HepG2 (cell line): ENCODE measurements around the gene SSBP4. TPM values are rescaled to one million over a fixed set of nuclear protein-coding genes. Genes with fewer than 3 reads are reported as not detected.
A peak's percentile ranks its signal among the peaks of the same experiment; 100 is the strongest.

Experiments
- ERF ChIP-seq: IDR thresholded peaks from 2 replicates; pipeline ENCODE4 v1.6.1; 2018; ENCODE audit warnings: missing biosample characterization, missing genetic modification reagents
- EZH2 ChIP-seq: conservative IDR thresholded peaks from 2 replicates; pipeline ENCODE4 v1.6.1; 2012; ENCODE audit warnings: mild to moderate bottlenecking, low read depth, low read length, moderate library complexity
- HMG20B ChIP-seq: conservative IDR thresholded peaks from 2 replicates; pipeline ENCODE4 v1.6.1; 2016; ENCODE audit warnings: missing genetic modification reagents, missing compliant biosample characterization
- HNRNPK ChIP-seq: fragments of 200-400 bp; formaldehyde crosslinking; IDR thresholded peaks from 2 replicates; pipeline ENCODE4 v1.6.1; 2018; ENCODE audit warnings: low read length, low read depth, moderate library complexity, mild to moderate bottlenecking; ENCODE audit not compliant: poor library complexity, severe bottlenecking
- KLF6 ChIP-seq: IDR thresholded peaks from 2 replicates; pipeline ENCODE4 v1.8.0; 2016; ENCODE audit warnings: missing biosample characterization, missing genetic modification reagents
- MBD4 ChIP-seq: IDR thresholded peaks from 2 replicates; pipeline ENCODE4 v1.6.1; 2012; ENCODE audit warnings: low read length, inconsistent platforms, borderline replicate concordance
- MTA3 ChIP-seq: sonication (generic); formaldehyde crosslinking; IDR thresholded peaks from 2 replicates; pipeline ENCODE4 v1.4.0; 2020; ENCODE audit warnings: missing genetic modification reagents
- RBAK ChIP-seq: sonication (generic); formaldehyde crosslinking; IDR thresholded peaks from 2 replicates; pipeline ENCODE4 v1.5.1; 2020; ENCODE audit warnings: mild to moderate bottlenecking, missing genetic modification reagents
- REL ChIP-seq: sonication (generic); formaldehyde crosslinking; conservative IDR thresholded peaks from 2 replicates; pipeline ENCODE4 v1.8.0; 2022; ENCODE audit warnings: mild to moderate bottlenecking, missing genetic modification reagents, moderate library complexity
- TOPORS ChIP-seq: sonication (generic); formaldehyde crosslinking; IDR thresholded peaks from 2 replicates; pipeline ENCODE4 v1.8.0; 2023; ENCODE audit warnings: mild to moderate bottlenecking, missing genetic modification reagents
- YEATS2 ChIP-seq: sonication (generic); formaldehyde crosslinking; IDR thresholded peaks from 2 replicates; pipeline ENCODE4 v1.4.0; 2020; ENCODE audit warnings: missing genetic modification reagents, borderline replicate concordance
- ZBTB38 ChIP-seq: sonication (generic); formaldehyde crosslinking; IDR thresholded peaks from 2 replicates; pipeline ENCODE4 v1.5.1; 2020; ENCODE audit warnings: mild to moderate bottlenecking, missing genetic modification reagents
- ZBTB42 ChIP-seq: sonication (generic); formaldehyde crosslinking; IDR thresholded peaks from 2 replicates; pipeline ENCODE4 v1.5.0; 2020; ENCODE audit warnings: mild to moderate bottlenecking, missing genetic modification reagents
- ZNF335 ChIP-seq: sonication (generic); formaldehyde crosslinking; IDR thresholded peaks from 2 replicates; pipeline ENCODE4 v1.4.0; 2020; ENCODE audit warnings: missing genetic modification reagents
- polyA plus RNA-seq, 8 experiments: library from polyadenylated mRNA; depleted of rRNA in 3 of 8; stranded (reverse) in 7 of 8; unstranded in 1 of 8; fragments of >200 nt; fragmentation: Illumina TruSeq in 4 of 8; extraction: Trizol in 4 of 8; gene quantifications; 2 replicates each; pipeline versions ENCODE4 v1.2.1 to v1.2.3, GENCODE V29; 2011 to 2016; ENCODE audit warnings: low read depth in 4 of 8, missing spikeins in 1 of 8, mixed read lengths in 1 of 8; ENCODE audit not compliant: insufficient read depth in 1 of 8
- total RNA-seq, 5 experiments: library from RNA; depleted of rRNA; stranded (reverse); fragments of >200 nt; fragmentation: Illumina TruSeq; extraction: Trizol; gene quantifications; 2 replicates each; pipeline ENCODE4 v1.2.3, GENCODE V29; 2016; ENCODE audit warnings: low read depth in 1 of 5
- TF ChIP-seq, protein P1 (sequence below): sonication (generic); formaldehyde crosslinking; IDR thresholded peaks from 2 replicates; pipeline ENCODE4 v1.4.0; 2020; ENCODE audit warnings: missing genetic modification reagents
- TF ChIP-seq, protein P2 (sequence below): sonication (generic); formaldehyde crosslinking; IDR thresholded peaks from 2 replicates; pipeline ENCODE4 v1.8.0; 2022; ENCODE audit warnings: mild to moderate bottlenecking, missing genetic modification reagents
- TF ChIP-seq, protein P3 (sequence below): sonication (generic); formaldehyde crosslinking; IDR thresholded peaks from 2 replicates; pipeline ENCODE4 v1.4.0; 2020; ENCODE audit warnings: missing genetic modification reagents
- TF ChIP-seq, protein P4 (sequence below): sonication (generic); formaldehyde crosslinking; IDR thresholded peaks from 2 replicates; pipeline ENCODE4 v1.8.1; 2022; ENCODE audit warnings: mild to moderate bottlenecking, missing genetic modification reagents
- TF ChIP-seq, protein P5 (sequence below): sonication (generic); formaldehyde crosslinking; IDR thresholded peaks from 2 replicates; pipeline ENCODE4 v1.8.1; 2022; ENCODE audit warnings: low read depth, mild to moderate bottlenecking, missing genetic modification reagents
- TF ChIP-seq, protein P6 (sequence below): sonication (generic); formaldehyde crosslinking; IDR thresholded peaks from 2 replicates; pipeline ENCODE4 v1.5.1; 2020; ENCODE audit warnings: missing genetic modification reagents, mild to moderate bottlenecking, borderline replicate concordance
- TF ChIP-seq, protein P7 (sequence below): sonication (generic); formaldehyde crosslinking; IDR thresholded peaks from 2 replicates; pipeline ENCODE4 v1.5.0; 2020; ENCODE audit warnings: missing genetic modification reagents

The SSBP4 gene
- total and polyA plus RNA-seq, 2 of the 13 experiments (the other 11 are each of a cell fraction or from before 2014, with no cell fraction given) = 20.8 to 39.5 TPM

DNA sequence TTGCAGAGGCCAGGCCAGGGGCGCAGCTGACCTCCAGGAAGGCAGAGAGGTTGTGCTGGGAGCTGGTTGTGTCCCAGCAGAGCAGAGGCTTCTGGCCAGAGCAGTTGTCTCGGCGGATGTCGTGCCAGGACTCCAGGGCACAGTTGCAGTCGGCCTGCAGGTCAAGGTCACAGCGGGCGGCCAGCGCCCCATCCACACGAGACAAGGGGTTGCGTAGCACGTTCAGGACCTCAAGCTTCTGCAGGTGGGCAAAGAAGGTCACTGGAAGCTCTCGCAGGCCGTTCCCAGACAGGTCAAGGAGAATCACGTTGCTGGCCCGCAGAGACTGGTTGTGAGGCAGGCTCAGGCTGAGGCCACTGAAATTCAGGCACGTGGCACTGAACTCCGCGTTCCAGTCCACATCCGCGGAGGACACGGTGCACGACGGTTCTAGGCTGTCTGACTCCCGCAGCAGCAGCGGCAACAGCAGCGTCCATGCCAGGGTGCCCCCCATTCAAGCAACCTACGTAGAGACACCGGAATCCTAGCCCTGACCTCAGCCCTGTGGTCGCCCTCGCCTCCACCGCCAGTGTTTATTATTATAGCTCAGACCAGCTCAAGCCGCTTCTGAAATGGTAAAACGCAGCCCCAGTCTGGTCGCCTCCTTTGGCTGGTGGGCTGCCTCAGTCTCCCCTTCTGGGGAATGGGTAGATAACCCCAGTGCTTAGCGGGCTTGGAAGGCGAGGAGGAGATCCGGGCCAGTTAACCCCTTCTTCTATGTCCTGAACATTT lies 22.5 kb upstream of the SSBP4 start (continued):
- TF ChIP-seq, protein P1, sequence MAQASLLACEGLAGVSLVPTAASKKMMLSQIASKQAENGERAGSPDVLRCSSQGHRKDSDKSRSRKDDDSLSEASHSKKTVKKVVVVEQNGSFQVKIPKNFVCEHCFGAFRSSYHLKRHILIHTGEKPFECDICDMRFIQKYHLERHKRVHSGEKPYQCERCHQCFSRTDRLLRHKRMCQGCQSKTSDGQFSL (CRISPR knock-in tag) = no peak
- no peak for TF ChIP-seq MTA3
- TF ChIP-seq KLF6 (CRISPR knock-in tag) = no peak
- no peak; the same call in 1 of the 2 replicates for TF ChIP-seq ZBTB42 (CRISPR knock-in tag)
- TF ChIP-seq, protein P2, sequence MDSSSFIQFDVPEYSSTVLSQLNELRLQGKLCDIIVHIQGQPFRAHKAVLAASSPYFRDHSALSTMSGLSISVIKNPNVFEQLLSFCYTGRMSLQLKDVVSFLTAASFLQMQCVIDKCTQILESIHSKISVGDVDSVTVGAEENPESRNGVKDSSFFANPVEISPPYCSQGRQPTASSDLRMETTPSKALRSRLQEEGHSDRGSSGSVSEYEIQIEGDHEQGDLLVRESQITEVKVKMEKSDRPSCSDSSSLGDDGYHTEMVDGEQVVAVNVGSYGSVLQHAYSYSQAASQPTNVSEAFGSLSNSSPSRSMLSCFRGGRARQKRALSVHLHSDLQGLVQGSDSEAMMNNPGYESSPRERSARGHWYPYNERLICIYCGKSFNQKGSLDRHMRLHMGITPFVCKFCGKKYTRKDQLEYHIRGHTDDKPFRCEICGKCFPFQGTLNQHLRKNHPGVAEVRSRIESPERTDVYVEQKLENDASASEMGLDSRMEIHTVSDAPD (CRISPR knock-in tag) = peak; percentile 73; the same call in 1 of the 2 replicates
- TF ChIP-seq, protein P3, sequence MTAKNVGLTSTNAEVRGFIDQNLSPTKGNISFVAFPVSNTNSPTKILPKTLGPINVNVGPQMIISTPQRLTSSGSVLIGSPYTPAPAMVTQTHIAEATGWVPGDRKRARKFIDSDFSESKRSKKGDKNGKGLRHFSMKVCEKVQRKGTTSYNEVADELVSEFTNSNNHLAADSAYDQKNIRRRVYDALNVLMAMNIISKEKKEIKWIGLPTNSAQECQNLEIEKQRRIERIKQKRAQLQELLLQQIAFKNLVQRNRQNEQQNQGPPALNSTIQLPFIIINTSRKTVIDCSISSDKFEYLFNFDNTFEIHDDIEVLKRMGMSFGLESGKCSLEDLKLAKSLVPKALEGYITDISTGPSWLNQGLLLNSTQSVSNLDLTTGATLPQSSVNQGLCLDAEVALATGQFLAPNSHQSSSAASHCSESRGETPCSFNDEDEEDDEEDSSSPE = peak; percentile 34; the same call in 1 of the 2 replicates
- no peak for TF ChIP-seq MBD4
- TF ChIP-seq ZNF335 (CRISPR knock-in tag) = no peak
- TF ChIP-seq, protein P4, sequence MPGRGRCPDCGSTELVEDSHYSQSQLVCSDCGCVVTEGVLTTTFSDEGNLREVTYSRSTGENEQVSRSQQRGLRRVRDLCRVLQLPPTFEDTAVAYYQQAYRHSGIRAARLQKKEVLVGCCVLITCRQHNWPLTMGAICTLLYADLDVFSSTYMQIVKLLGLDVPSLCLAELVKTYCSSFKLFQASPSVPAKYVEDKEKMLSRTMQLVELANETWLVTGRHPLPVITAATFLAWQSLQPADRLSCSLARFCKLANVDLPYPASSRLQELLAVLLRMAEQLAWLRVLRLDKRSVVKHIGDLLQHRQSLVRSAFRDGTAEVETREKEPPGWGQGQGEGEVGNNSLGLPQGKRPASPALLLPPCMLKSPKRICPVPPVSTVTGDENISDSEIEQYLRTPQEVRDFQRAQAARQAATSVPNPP = no peak
- no peak for TF ChIP-seq RBAK (CRISPR knock-in tag)
- TF ChIP-seq, protein P5, sequence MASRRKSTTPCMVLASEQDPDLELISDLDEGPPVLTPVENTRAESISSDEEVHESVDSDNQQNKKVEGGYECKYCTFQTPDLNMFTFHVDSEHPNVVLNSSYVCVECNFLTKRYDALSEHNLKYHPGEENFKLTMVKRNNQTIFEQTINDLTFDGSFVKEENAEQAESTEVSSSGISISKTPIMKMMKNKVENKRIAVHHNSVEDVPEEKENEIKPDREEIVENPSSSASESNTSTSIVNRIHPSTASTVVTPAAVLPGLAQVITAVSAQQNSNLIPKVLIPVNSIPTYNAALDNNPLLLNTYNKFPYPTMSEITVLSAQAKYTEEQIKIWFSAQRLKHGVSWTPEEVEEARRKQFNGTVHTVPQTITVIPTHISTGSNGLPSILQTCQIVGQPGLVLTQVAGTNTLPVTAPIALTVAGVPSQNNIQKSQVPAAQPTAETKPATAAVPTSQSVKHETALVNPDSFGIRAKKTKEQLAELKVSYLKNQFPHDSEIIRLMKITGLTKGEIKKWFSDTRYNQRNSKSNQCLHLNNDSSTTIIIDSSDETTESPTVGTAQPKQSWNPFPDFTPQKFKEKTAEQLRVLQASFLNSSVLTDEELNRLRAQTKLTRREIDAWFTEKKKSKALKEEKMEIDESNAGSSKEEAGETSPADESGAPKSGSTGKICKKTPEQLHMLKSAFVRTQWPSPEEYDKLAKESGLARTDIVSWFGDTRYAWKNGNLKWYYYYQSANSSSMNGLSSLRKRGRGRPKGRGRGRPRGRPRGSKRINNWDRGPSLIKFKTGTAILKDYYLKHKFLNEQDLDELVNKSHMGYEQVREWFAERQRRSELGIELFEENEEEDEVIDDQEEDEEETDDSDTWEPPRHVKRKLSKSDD (CRISPR knock-in tag) = no peak
- no peak for TF ChIP-seq HNRNPK
- no peak for TF ChIP-seq HMG20B
- 0 out of 2 replicates have a peak, but pooled peaks have one; percentile 16 for TF ChIP-seq ERF (CRISPR knock-in tag)
- TF ChIP-seq TOPORS (CRISPR knock-in tag) = no peak
- TF ChIP-seq ZBTB38 = peak; percentile 65; the same call in 1 of the 2 replicates
- no peak for TF ChIP-seq EZH2
- TF ChIP-seq, protein P6, sequence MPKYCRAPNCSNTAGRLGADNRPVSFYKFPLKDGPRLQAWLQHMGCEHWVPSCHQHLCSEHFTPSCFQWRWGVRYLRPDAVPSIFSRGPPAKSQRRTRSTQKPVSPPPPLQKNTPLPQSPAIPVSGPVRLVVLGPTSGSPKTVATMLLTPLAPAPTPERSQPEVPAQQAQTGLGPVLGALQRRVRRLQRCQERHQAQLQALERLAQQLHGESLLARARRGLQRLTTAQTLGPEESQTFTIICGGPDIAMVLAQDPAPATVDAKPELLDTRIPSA = no peak
- TF ChIP-seq REL (CRISPR knock-in tag) = no peak
- no peak for TF ChIP-seq YEATS2 (CRISPR knock-in tag)
- TF ChIP-seq, protein P7, sequence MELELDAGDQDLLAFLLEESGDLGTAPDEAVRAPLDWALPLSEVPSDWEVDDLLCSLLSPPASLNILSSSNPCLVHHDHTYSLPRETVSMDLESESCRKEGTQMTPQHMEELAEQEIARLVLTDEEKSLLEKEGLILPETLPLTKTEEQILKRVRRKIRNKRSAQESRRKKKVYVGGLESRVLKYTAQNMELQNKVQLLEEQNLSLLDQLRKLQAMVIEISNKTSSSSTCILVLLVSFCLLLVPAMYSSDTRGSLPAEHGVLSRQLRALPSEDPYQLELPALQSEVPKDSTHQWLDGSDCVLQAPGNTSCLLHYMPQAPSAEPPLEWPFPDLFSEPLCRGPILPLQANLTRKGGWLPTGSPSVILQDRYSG = no peak
